ENCODE results near the gene DPYD.

DNA sequence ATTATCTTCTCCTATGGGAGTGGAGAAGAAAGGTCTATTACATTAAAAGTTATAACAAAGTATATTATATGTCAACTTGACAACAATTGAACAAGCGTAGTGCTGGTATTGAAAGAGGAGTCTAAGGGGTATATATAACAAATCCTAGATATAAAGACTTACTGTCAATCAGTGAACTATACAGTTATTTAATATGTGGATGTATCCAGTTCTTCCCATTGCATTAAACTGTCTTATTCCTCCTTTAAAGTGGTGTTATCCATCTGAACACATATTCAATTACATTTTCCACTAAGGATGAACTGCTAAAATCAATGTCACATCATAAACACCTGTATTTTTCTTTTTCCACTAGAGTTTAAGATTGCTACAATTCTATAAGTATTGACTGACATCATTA is 438.8 kb downstream of the DPYD start:
- TF ChIP-seq, protein P1, sequence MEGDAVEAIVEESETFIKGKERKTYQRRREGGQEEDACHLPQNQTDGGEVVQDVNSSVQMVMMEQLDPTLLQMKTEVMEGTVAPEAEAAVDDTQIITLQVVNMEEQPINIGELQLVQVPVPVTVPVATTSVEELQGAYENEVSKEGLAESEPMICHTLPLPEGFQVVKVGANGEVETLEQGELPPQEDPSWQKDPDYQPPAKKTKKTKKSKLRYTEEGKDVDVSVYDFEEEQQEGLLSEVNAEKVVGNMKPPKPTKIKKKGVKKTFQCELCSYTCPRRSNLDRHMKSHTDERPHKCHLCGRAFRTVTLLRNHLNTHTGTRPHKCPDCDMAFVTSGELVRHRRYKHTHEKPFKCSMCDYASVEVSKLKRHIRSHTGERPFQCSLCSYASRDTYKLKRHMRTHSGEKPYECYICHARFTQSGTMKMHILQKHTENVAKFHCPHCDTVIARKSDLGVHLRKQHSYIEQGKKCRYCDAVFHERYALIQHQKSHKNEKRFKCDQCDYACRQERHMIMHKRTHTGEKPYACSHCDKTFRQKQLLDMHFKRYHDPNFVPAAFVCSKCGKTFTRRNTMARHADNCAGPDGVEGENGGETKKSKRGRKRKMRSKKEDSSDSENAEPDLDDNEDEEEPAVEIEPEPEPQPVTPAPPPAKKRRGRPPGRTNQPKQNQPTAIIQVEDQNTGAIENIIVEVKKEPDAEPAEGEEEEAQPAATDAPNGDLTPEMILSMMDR (conservative IDR thresholded peaks at IDR 0.05; ENCODE audit: low read depth, low read length): no peak
- TF ChIP-seq EZH2phosphoT487 (IDR thresholded peaks at IDR 0.05; ENCODE audit: borderline replicate concordance, low read length): no peak
- TF ChIP-seq EZH2 (IDR thresholded peaks at IDR 0.05; ENCODE audit: low read length, unreplicated experiment): no peak

Data from PC-3 (cell line).